Type B pancreatic cell (in vitro differentiated cells): ENCODE data around the gene LRP1B. TPM values are rescaled to one million over a fixed set of nuclear protein-coding genes. Genes with fewer than 3 reads are reported as not detected.

Experiments used
- DNase-seq: peaks from one replicate; pipeline ENCODE4 v3.0.0; 2021; ENCODE audit warnings: mixed read lengths; ENCODE audit not compliant: unreplicated experiment; ENCODE audit errors: extremely low spot score
- H3K27ac Mint-ChIP-seq: 2 replicates; pipeline ENCODE4 v1.8.0; 2021; ENCODE audit warnings: mild to moderate bottlenecking, mixed read lengths
- H3K27me3 Mint-ChIP-seq: 2 replicates; pipeline ENCODE4 v1.8.0; 2021; ENCODE audit warnings: mixed read lengths
- H3K36me3 Mint-ChIP-seq: 2 replicates; pipeline ENCODE4 v1.8.0; 2021; ENCODE audit warnings: mixed read lengths
- H3K4me1 Mint-ChIP-seq: one replicate; pipeline ENCODE4 v1.8.0; 2021; ENCODE audit warnings: mixed read lengths; ENCODE audit not compliant: unreplicated experiment
- H3K4me3 Mint-ChIP-seq: 2 replicates; pipeline ENCODE4 v1.8.0; 2021; ENCODE audit warnings: mild to moderate bottlenecking, mixed read lengths
- H3K9me3 Mint-ChIP-seq: 2 replicates; pipeline ENCODE4 v1.8.0; 2021; ENCODE audit warnings: mixed read lengths
- CTCF ChIP-seq: fragments of 200-600 bp; sonication (generic); conservative IDR thresholded peaks from 2 replicates; pipeline ENCODE4 v1.5.0; 2021; ENCODE audit warnings: antibody characterized with exemption, mild to moderate bottlenecking
- total RNA-seq: library from RNA; stranded (reverse); gene quantifications from 2 replicates; pipeline ENCODE4 v1.2.1, GENCODE V29; 2021; ENCODE audit warnings: low replicate concordance

LRP1B gene
- total RNA-seq, 1 donor from 2014 or later: 16.0 TPM

GRCh38 chr2:140836826-140837225 is 1294.0 kb downstream of the LRP1B start:
- no peaks in the 10 kb centered on the region for H3K4me1 Mint-ChIP-seq
- H3K27ac Mint-ChIP-seq: no peak overlapping the region
- DNase-seq: no peak
- peaks cover 1% of the 10 kb centered on the region for H3K9me3 Mint-ChIP-seq
- H3K4me3 Mint-ChIP-seq: no peak overlapping the region
- peaks cover 3% of the 10 kb centered on the region for H3K36me3 Mint-ChIP-seq
- TF ChIP-seq CTCF: no peak
- no peaks in the 10 kb centered on the region for H3K27me3 Mint-ChIP-seq

GRCh38 chr2:140835079-140835478 is 1295.7 kb downstream of the LRP1B start:
- Mint-ChIP-seq H3K27ac (no peak overlapping the region), H3K9me3 (peaks cover 7% of the 10 kb centered on the region), H3K4me1 (no peaks in the 10 kb centered on the region), H3K27me3 (no peaks in the 10 kb centered on the region), H3K36me3 (peaks cover 3% of the 10 kb centered on the region), H3K4me3 (no peak overlapping the region)
- no peak for TF ChIP-seq CTCF
- DNase-seq: no peak

- TF ChIP-seq CTCF: no peak
- DNase-seq: no peak
- Mint-ChIP-seq H3K4me1 (no peaks in the 10 kb centered on the region), H3K4me3 (no peak overlapping the region), H3K9me3 (no peaks in the 10 kb centered on the region), H3K27ac (no peak overlapping the region), H3K36me3 (no peaks in the 10 kb centered on the region), H3K27me3 (no peaks in the 10 kb centered on the region)
Measured at GRCh38 chr2:140814141-140814540, 1316.7 kb downstream of the LRP1B start.

- H3K4me1 Mint-ChIP-seq: peaks cover 4% of the 10 kb centered on the region
- no peak for DNase-seq
- H3K4me3 Mint-ChIP-seq: no peak overlapping the region
- H3K9me3 Mint-ChIP-seq: no peaks in the 10 kb centered on the region
- no peaks in the 10 kb centered on the region for H3K27me3 Mint-ChIP-seq
- peak; percentile 53 for TF ChIP-seq CTCF
- H3K36me3 Mint-ChIP-seq: no peaks in the 10 kb centered on the region
- H3K27ac Mint-ChIP-seq: no peak overlapping the region
Measured at GRCh38 chr2:140808820-140809219, 1322.0 kb downstream of the LRP1B start.

GRCh38 chr2:140808211-140808610 is 1322.6 kb downstream of the LRP1B start:
- Mint-ChIP-seq H3K27me3 (no peaks in the 10 kb centered on the region), H3K27ac (no peak overlapping the region), H3K36me3 (no peaks in the 10 kb centered on the region), H3K4me3 (no peak overlapping the region), H3K4me1 (peaks cover 4% of the 10 kb centered on the region), H3K9me3 (no peaks in the 10 kb centered on the region)
- DNase-seq: no peak
- TF ChIP-seq CTCF: no peak

- Mint-ChIP-seq H3K27me3 (no peaks in the 10 kb centered on the region), H3K27ac (no peak overlapping the region), H3K9me3 (no peaks in the 10 kb centered on the region), H3K4me1 (peaks cover 4% of the 10 kb centered on the region), H3K4me3 (no peak overlapping the region), H3K36me3 (no peaks in the 10 kb centered on the region)
- no peak for TF ChIP-seq CTCF
- DNase-seq: no peak
Measured at GRCh38 chr2:140804700-140805260, 1326.0 kb downstream of the LRP1B start.
